Sigmoid colon (tissue), 3 donors: ENCODE measurements around the gene KIF26A.

Experiments
- POLR2A ChIP-seq, 2 donors: fragments of 450-650 bp; IDR thresholded peaks; one replicate each; pipeline ENCODE4 v1.6.1; 2016; ENCODE audit warnings: antibody characterized with exemption in 2 of 2, mild to moderate bottlenecking in 2 of 2, moderate library complexity in 2 of 2
- TF ChIP-seq, protein P1 (sequence below), 4 experiments: fragments of 450-650 bp in 3 of 4; fragments of 200-600 bp in 1 of 4; IDR thresholded peaks; one replicate each; pipeline ENCODE4 v1.5.1; 2016 to 2019; ENCODE audit warnings: antibody characterized with exemption in 4 of 4, mild to moderate bottlenecking in 3 of 4, moderate library complexity in 2 of 4

DNA sequence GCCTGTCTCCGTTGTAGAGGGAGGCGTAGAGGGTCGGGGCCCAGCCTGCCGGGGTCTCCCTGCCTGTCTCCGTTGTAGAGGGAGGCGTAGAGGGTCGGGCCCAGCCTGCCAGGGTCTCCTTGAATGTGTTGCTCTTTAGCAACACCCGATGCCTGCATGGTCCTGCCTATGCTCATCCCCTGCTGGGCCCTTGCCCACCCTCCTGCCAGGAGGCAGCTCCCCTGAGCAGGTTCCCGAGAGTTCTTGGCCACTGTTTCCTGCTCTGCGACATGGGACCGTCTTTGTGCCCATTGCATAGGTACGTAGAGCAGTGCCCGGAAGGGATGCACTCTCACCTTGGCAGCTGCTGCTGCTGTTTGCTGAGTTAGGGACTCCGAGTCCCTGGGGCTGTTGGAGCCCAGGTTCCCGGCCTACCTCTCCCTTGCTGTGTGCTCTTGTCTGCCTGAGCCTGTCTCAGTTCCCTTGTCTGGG lies 3.3 kb downstream of the KIF26A start:
- TF ChIP-seq, protein P1, sequence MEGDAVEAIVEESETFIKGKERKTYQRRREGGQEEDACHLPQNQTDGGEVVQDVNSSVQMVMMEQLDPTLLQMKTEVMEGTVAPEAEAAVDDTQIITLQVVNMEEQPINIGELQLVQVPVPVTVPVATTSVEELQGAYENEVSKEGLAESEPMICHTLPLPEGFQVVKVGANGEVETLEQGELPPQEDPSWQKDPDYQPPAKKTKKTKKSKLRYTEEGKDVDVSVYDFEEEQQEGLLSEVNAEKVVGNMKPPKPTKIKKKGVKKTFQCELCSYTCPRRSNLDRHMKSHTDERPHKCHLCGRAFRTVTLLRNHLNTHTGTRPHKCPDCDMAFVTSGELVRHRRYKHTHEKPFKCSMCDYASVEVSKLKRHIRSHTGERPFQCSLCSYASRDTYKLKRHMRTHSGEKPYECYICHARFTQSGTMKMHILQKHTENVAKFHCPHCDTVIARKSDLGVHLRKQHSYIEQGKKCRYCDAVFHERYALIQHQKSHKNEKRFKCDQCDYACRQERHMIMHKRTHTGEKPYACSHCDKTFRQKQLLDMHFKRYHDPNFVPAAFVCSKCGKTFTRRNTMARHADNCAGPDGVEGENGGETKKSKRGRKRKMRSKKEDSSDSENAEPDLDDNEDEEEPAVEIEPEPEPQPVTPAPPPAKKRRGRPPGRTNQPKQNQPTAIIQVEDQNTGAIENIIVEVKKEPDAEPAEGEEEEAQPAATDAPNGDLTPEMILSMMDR (IDR thresholded peaks at IDR 0.05) = no peak
- TF ChIP-seq POLR2A (IDR thresholded peaks at IDR 0.05) = no peak
